Esophagus muscularis mucosa (tissue), 4 donors: Measurements from ENCODE around the gene TOMM70. TPM values are rescaled to one million over a fixed set of nuclear protein-coding genes. Genes with fewer than 3 reads are reported as not detected.
"Not testable (repeated sequence)": the region's sequence is repeated elsewhere in the genome, so short reads cannot be mapped to it uniquely, and the experiment has no call there.

Experiments used
- DNase-seq: peaks from one replicate; pipeline ENCODE4 v3.0.0-alpha.2; 2017; ENCODE audit errors: extremely low spot score
- H3K27ac ChIP-seq, 4 donors: fragments of 200-600 bp; sonication (generic); replicated peaks in 1 of 4; 1 replicate in 3 of 4; 2 replicates in 1 of 4; pipeline ENCODE4 v1.5.1; 2016 to 2019; ENCODE audit warnings: mild to moderate bottlenecking in 1 of 4
- H3K27me3 ChIP-seq, 4 donors: fragments of 200-600 bp; sonication (generic); one replicate each; pipeline versions ENCODE4 v1.5.1 to v1.6.0; 2016 to 2019
- H3K36me3 ChIP-seq, 4 donors: fragments of 200-600 bp; sonication (generic); one replicate each; pipeline ENCODE4 v1.5.1; 2016 to 2019
- H3K4me1 ChIP-seq, 4 donors: fragments of 200-600 bp; sonication (generic); one replicate each; pipeline ENCODE4 v1.5.1; 2016 to 2019
- H3K4me3 ChIP-seq, 4 donors: fragments of 200-600 bp; sonication (generic); 1 replicate in 2 of 4; 2 replicates in 2 of 4; pipeline ENCODE4 v1.5.1; 2016 to 2019; ENCODE audit warnings: mild to moderate bottlenecking in 4 of 4, moderate library complexity in 1 of 4
- H3K9me3 ChIP-seq, 4 donors: fragments of 200-600 bp; sonication (generic); 1 replicate in 3 of 4; 2 replicates in 1 of 4; pipeline ENCODE4 v1.5.1; 2016 to 2019
- EP300 ChIP-seq: sonication (generic); formaldehyde crosslinking; IDR thresholded peaks from one replicate; pipeline ENCODE4 v1.6.1; 2017; ENCODE audit warnings: antibody characterized with exemption
- POLR2A ChIP-seq: fragments of 450-650 bp; IDR thresholded peaks from one replicate; pipeline ENCODE4 v1.6.1; 2017; ENCODE audit warnings: antibody characterized with exemption, moderate library complexity, mild to moderate bottlenecking, low read depth
- POLR2AphosphoS5 ChIP-seq, 2 donors: sonication (generic); formaldehyde crosslinking; IDR thresholded peaks; one replicate each; pipeline ENCODE4 v1.6.1; 2017; ENCODE audit warnings: antibody characterized with exemption in 2 of 2
- WGBS: methylation state at CpG from one replicate; pipeline ENCODE4 v1.1.5; 2018; 5-methylcytosine and 5-hydroxymethylcytosine counted together
- intact Hi-C: fragments of 100-400 bp; cut with DNase I; formaldehyde crosslinking; loops from one replicate; pipeline ENCODE4 v1.15.1; 2023
- total RNA-seq, 4 donors: library from RNA; depleted of rRNA; stranded (reverse); fragments of >200 nt; gene quantifications; one replicate each; pipeline versions ENCODE4 v1.1.0 to v1.2.1, GENCODE V29; 2016
- TF ChIP-seq, protein P1 (sequence below), 3 experiments: fragments of 200-600 bp in 2 of 3; fragments of 450-650 bp in 1 of 3; sonication (generic) in 2 of 3; IDR thresholded peaks; one replicate each; pipeline ENCODE4 v1.5.1; 2017 to 2019; ENCODE audit warnings: antibody characterized with exemption in 3 of 3, mild to moderate bottlenecking in 2 of 3, moderate library complexity in 1 of 3

The TOMM70 gene
- total RNA-seq, 4 donors from 2014 or later = 43.4 to 50.6 (median 46.4) TPM

DNA sequence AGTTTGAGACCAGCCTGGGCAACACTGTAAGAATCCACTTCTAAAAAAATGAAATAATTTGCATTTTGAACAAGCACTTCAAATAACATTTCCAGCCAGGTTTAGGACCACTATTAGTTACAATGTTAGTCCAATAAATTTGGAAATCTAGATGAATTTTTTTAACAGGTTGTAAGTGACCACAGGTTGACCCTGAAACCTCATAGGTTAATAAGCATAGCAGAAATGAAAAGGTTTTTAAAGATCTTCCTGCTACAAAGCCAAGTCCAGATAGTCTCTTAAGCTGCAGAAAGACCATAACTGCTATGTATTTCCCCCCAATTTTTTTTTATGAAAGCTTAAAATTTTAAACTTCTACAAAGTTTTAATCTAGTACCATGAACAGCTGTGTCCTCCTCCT, 67.8 kb downstream of the TOMM70 start:
- Histone ChIP-seq H3K27ac (no peak overlapping the region), H3K27me3 (no peaks in the 10 kb centered on the region), H3K4me3 (no peak overlapping the region), H3K9me3 (no peaks in the 10 kb centered on the region), H3K36me3 (no peaks in the 10 kb centered on the region), H3K4me1 (peaks cover 9 to 20% (median 19%) of the 10 kb centered on the region in 4 donors)
- no peak for DNase-seq
- intact Hi-C loops = loop anchor here (10.0 kb wide), 1 partner anchor 508 kb away; no protein-coding TSS in a partner anchor
- TF ChIP-seq, protein P1, sequence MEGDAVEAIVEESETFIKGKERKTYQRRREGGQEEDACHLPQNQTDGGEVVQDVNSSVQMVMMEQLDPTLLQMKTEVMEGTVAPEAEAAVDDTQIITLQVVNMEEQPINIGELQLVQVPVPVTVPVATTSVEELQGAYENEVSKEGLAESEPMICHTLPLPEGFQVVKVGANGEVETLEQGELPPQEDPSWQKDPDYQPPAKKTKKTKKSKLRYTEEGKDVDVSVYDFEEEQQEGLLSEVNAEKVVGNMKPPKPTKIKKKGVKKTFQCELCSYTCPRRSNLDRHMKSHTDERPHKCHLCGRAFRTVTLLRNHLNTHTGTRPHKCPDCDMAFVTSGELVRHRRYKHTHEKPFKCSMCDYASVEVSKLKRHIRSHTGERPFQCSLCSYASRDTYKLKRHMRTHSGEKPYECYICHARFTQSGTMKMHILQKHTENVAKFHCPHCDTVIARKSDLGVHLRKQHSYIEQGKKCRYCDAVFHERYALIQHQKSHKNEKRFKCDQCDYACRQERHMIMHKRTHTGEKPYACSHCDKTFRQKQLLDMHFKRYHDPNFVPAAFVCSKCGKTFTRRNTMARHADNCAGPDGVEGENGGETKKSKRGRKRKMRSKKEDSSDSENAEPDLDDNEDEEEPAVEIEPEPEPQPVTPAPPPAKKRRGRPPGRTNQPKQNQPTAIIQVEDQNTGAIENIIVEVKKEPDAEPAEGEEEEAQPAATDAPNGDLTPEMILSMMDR (IDR thresholded peaks at IDR 0.05) = no peak
- TF ChIP-seq POLR2AphosphoS5 (IDR thresholded peaks at IDR 0.05) (no peak), EP300 (no peak), POLR2A (no peak)

DNA sequence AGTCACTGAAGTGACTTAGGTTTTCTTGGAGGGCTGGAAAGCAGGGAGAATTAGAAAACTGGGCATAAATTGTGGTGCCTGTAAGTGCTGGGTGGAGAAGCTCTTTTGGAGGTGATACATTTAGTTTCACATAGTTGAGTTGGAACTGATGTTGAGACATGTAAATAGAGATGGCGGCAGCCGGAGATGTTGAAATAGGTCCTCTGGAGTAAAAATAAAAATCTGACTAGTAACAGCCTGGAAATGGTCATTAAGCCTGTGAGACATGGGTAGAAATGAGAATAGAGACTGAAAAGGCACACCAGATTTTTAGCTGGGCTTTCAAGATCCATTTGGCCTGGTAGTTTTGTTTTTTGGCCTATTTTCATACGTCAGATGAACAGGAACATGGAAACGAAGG, 69.2 kb downstream of the TOMM70 start:
- Histone ChIP-seq H3K9me3 (no peaks in the 10 kb centered on the region), H3K27me3 (no peaks in the 10 kb centered on the region), H3K4me3 (no peak overlapping the region), H3K27ac (no peak overlapping the region), H3K4me1 (peaks cover 9 to 20% (median 19%) of the 10 kb centered on the region in 4 donors), H3K36me3 (peaks cover 0 to 10% (median 3%) of the 10 kb centered on the region in 4 donors)
- no peak for DNase-seq
- 91% methylated on average over 4 of the region's 4 CpGs for WGBS
- intact Hi-C loops = loop anchor here (10.0 kb wide), 1 partner anchor 507 kb away; no protein-coding TSS in a partner anchor
- TF ChIP-seq POLR2AphosphoS5 (IDR thresholded peaks at IDR 0.05) = no peak
- no peak for TF ChIP-seq EP300
- TF ChIP-seq, protein P1 (IDR thresholded peaks at IDR 0.05) = no peak
- TF ChIP-seq POLR2A = no peak

DNA sequence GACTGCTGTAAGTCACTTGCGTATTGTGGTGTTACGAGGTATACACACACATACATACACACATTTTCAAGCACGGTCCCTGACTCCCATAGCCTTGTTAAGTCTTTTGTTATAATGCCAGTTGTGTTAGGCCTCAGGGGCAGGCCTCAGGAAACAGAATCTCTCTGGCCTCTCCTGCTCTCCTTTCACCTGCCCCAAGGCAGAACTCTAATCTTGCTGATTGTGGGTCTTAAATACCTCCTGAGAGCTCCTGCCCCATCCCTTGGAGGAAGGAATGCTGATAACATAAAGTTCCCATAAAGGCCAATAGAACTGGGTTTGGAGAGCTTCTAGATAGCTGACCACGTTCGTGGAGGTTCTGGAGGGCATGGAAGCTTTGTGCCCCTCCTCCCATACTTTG, 70.2 kb downstream of the TOMM70 start:
- Histone ChIP-seq H3K27me3 (no peaks in the 10 kb centered on the region), H3K27ac (no peak overlapping the region), H3K36me3 (peaks cover 0 to 19% (median 7%) of the 10 kb centered on the region in 4 donors), H3K4me3 (no peak overlapping the region), H3K9me3 (no peaks in the 10 kb centered on the region), H3K4me1 (peaks cover 9 to 15% (median 13%) of the 10 kb centered on the region in 4 donors)
- TF ChIP-seq EP300 (no peak), POLR2A (no peak), POLR2AphosphoS5 (IDR thresholded peaks at IDR 0.05) (no peak)
- TF ChIP-seq, protein P1 (IDR thresholded peaks at IDR 0.05) = no peak
- intact Hi-C loops = loop anchor here (10.0 kb wide), 1 partner anchor 506 kb away; no protein-coding TSS in a partner anchor
- DNase-seq = no peak
- WGBS = 96% methylated on average over 5 of the region's 5 CpGs

DNA sequence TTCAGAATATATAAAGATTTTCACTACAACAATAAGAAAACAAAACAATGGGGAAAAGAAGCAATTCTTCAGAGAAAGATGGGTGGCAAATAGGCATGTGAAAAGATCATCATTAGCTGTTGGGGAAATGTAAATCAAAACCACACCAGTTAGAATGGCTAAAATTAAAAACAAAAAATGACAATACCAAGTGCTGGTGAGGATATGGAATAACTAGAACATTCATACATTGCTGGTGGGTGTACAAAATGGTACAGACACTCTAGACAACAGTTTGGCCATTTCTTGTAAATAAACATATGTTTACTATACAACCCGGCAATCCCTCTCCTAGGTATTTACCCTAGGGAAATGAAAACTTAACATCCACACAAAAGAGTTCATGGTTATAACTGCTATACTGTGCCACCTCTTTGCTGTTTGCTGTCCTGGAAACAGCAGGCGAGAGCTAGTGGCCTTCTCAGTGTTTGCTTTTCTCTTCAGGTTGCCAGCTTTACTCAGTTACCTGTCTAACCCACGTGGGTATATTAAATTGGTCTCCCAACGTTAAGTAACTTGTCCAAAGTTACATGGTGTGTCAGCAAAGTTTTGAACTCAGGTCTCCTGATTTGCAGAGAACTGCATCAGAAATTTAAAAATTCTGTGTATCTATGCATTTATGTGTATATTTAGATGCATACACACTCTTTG, 70.9 kb downstream of the TOMM70 start:
- WGBS = 91% methylated on average over 4 of the region's 4 CpGs
- Histone ChIP-seq H3K27me3 (no peaks in the 10 kb centered on the region), H3K4me3 (no peak overlapping the region), H3K27ac (no peak overlapping the region), H3K36me3 (peaks cover 0 to 24% (median 7%) of the 10 kb centered on the region in 4 donors), H3K9me3 (no peaks in the 10 kb centered on the region), H3K4me1 (peaks cover 4 to 8% (median 7%) of the 10 kb centered on the region in 4 donors)
- no peak for DNase-seq
- intact Hi-C loops = loop anchor here (10.0 kb wide), 1 partner anchor 505 kb away; no protein-coding TSS in a partner anchor
- TF ChIP-seq, protein P1 (IDR thresholded peaks at IDR 0.05) = no peak
- TF ChIP-seq EP300 = no peak
- no peak for TF ChIP-seq POLR2A
- no peak for TF ChIP-seq POLR2AphosphoS5 (IDR thresholded peaks at IDR 0.05)

DNA sequence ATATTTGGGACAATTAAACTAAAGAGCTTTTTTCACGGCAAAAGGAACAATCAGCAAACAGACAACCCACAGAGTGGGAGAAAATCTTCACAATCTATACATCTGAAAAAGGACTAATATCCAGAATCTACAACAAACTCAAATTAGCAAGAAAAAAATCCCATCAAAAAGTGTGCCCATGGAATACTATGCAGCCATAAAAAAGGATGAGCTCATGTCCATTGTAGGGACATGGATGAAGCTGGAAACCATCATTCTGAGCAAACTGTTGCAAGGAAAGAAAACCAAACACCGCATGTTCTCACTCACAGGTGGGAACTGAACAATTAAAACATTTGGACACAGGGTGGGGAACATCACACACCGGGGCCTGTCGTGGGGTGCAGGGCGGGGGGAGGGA, 73.5 kb downstream of the TOMM70 start:
- intact Hi-C loops, H3K27ac ChIP-seq, H3K27me3 ChIP-seq, H3K4me1 ChIP-seq, DNase-seq, H3K9me3 ChIP-seq, H3K4me3 ChIP-seq: not testable (repeated sequence)
- WGBS = 93% methylated on average over 5 of the region's 5 CpGs
- H3K36me3 ChIP-seq = peaks cover 0 to 34% (median 13%) of the 10 kb centered on the region in 4 donors
